A673 (cell line): Measurements from ENCODE around the gene CAPNS2.

ENCODE experiments used
- EZH2 ChIP-seq: fragments of 200-600 bp; sonication (generic); IDR thresholded peaks from 2 replicates; pipeline ENCODE4 v1.6.1; 2017; ENCODE audit warnings: borderline replicate concordance, low read depth, mild to moderate bottlenecking, mixed read lengths, antibody characterized with exemption, low read length; ENCODE audit not compliant: poor library complexity, severe bottlenecking
- TF ChIP-seq, protein P1 (sequence below): fragments of 300-800, 200-600 bp; sonication (generic); conservative IDR thresholded peaks from 2 replicates; pipeline ENCODE4 v1.5.1; 2017; ENCODE audit warnings: low read depth, mild to moderate bottlenecking, antibody characterized with exemption, low read length, moderate library complexity, mixed read lengths

GRCh38 chr16:55597928-55598327 lies 31.4 kb downstream of the CAPNS2 start:
- TF ChIP-seq, protein P1, sequence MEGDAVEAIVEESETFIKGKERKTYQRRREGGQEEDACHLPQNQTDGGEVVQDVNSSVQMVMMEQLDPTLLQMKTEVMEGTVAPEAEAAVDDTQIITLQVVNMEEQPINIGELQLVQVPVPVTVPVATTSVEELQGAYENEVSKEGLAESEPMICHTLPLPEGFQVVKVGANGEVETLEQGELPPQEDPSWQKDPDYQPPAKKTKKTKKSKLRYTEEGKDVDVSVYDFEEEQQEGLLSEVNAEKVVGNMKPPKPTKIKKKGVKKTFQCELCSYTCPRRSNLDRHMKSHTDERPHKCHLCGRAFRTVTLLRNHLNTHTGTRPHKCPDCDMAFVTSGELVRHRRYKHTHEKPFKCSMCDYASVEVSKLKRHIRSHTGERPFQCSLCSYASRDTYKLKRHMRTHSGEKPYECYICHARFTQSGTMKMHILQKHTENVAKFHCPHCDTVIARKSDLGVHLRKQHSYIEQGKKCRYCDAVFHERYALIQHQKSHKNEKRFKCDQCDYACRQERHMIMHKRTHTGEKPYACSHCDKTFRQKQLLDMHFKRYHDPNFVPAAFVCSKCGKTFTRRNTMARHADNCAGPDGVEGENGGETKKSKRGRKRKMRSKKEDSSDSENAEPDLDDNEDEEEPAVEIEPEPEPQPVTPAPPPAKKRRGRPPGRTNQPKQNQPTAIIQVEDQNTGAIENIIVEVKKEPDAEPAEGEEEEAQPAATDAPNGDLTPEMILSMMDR: no peak
- TF ChIP-seq EZH2: no peak
